HCT116 (cell line): ENCODE results near the gene CNTN5. TPM values are rescaled to one million over a fixed set of nuclear protein-coding genes. Genes with fewer than 3 reads are reported as not detected.

Source experiments
- ATAC-seq: fragments of 200-7000 bp; cut with Tn5 transposase; 2 replicates; pipeline ENCODE4 v1.9.1; 2020; ENCODE audit warnings: mild to moderate bottlenecking, moderate library complexity
- BruUV-seq: library from RNA; stranded (reverse); fragments of 400-500 nt; replicated peaks from 2 replicates; lab custom pipeline; 2021; lab: Mats Ljungman, UMichigan
- CTCF ChIA-PET: fragments of 300-600 bp; sonication (Branson Sonifier 250); formaldehyde crosslinking; loops from one replicate; lab custom pipeline; 2021; ENCODE audit warnings: antibody characterized with exemption; lab: Charles Lee
- POLR2A ChIA-PET: fragments of 300-600, 350-600 bp; sonication (Branson Sonifier 250); formaldehyde crosslinking; loops from one replicate; lab custom pipeline; 2021; ENCODE audit warnings: antibody characterized with exemption; lab: Charles Lee
- RAD21 ChIA-PET, 2 experiments: fragments of 300-600 bp; sonication (Branson Sonifier 250); formaldehyde crosslinking; loops; one replicate each; lab custom pipeline; 2023; ENCODE audit warnings: low total read pairs in 2 of 2; ENCODE audit not compliant: uncharacterized antibody in 2 of 2, unreplicated experiment in 2 of 2, low non-redundant PET in 1 of 2; lab: Charles Lee
- DNase-seq: peaks from one replicate; pipeline ENCODE4 v3.0.0-alpha.2; 2010; ENCODE audit warnings: low read depth, low spot score
- H2AFZ ChIP-seq: fragments of 200-600 bp; shearing (Covaris generic), sonication (generic); 2 replicates; pipeline ENCODE4 v1.6.1; 2017; ENCODE audit warnings: low read depth, mixed run types, mixed read lengths, antibody characterized with exemption, low read length; ENCODE audit not compliant: poor library complexity, severe bottlenecking
- H3K27ac ChIP-seq: 2 replicates; pipeline ENCODE4 v1.5.1; 2012; ENCODE audit warnings: low read depth, low read length
- H3K27me3 ChIP-seq: fragments of 200-600 bp; sonication (generic); 2 replicates; pipeline ENCODE4 v1.6.1; 2016; ENCODE audit warnings: mixed run types, low read length, mixed read lengths; ENCODE audit not compliant: insufficient read depth
- H3K36me3 ChIP-seq, 2 experiments: fragments of 200-500 bp in 1 of 2; fragments of 200-600 bp in 1 of 2; sonication (Bioruptor generic) in 1 of 2; sonication (generic) in 1 of 2; 2 replicates each; pipeline versions ENCODE4 v1.5.1 to v1.6.1; 2014 to 2016; ENCODE audit warnings: low read length in 2 of 2, inconsistent platforms in 1 of 2, mixed read lengths in 1 of 2, mixed run types in 1 of 2; ENCODE audit not compliant: insufficient read depth in 2 of 2, control insufficient read depth in 1 of 2
- H3K4me1 ChIP-seq, 2 experiments: fragments of 200-600 bp in 1 of 2; sonication (generic) in 1 of 2; 2 replicates each; pipeline versions ENCODE4 v1.5.1 to v1.6.1; 2012 to 2017; ENCODE audit warnings: low read length in 2 of 2, inconsistent platforms in 1 of 2, mild to moderate bottlenecking in 1 of 2, mixed read lengths in 1 of 2, mixed run types in 1 of 2, moderate library complexity in 1 of 2; ENCODE audit not compliant: insufficient read depth in 2 of 2, control insufficient read depth in 1 of 2
- H3K4me2 ChIP-seq: fragments of 200-600 bp; sonication (generic); 2 replicates; pipeline ENCODE4 v1.6.1; 2017; ENCODE audit warnings: mixed run types, low read length, mixed read lengths
- H3K4me3 ChIP-seq, 2 experiments: fragments of 200-600 bp in 1 of 2; sonication (generic) in 1 of 2; replicated peaks in 1 of 2; 2 replicates each; pipeline ENCODE4 v1.5.1; 2011 to 2016; ENCODE audit warnings: low read length in 2 of 2, control low read depth in 1 of 2, low read depth in 1 of 2, mild to moderate bottlenecking in 1 of 2, mixed read lengths in 1 of 2, mixed run types in 1 of 2
- H3K79me2 ChIP-seq: fragments of 200-600 bp; sonication (generic); 2 replicates; pipeline ENCODE4 v1.6.1; 2017; ENCODE audit warnings: mild to moderate bottlenecking, mixed run types, low read length, moderate library complexity, mixed read lengths; ENCODE audit not compliant: insufficient read depth
- H3K9ac ChIP-seq: fragments of 200-600 bp; sonication (generic); 2 replicates; pipeline ENCODE4 v1.6.1; 2016; ENCODE audit warnings: low read length, mixed read lengths
- H3K9me2 ChIP-seq: fragments of 200-600 bp; sonication (generic), shearing (Covaris generic); 2 replicates; pipeline ENCODE4 v1.6.1; 2017; ENCODE audit warnings: mixed run types, mild to moderate bottlenecking, moderate library complexity; ENCODE audit not compliant: insufficient read depth
- H3K9me3 ChIP-seq, 2 experiments: fragments of 200-500 bp in 1 of 2; fragments of 200-600 bp in 1 of 2; sonication (Bioruptor generic) in 1 of 2; sonication (generic) in 1 of 2; 2 replicates each; pipeline ENCODE4 v1.6.1; 2014 to 2017; ENCODE audit warnings: low read length in 2 of 2, mixed read lengths in 2 of 2, inconsistent platforms in 1 of 2, low read depth in 1 of 2, mild to moderate bottlenecking in 1 of 2, mixed run types in 1 of 2, moderate library complexity in 1 of 2; ENCODE audit not compliant: control insufficient read depth in 1 of 2, insufficient read depth in 1 of 2
- H4K20me1 ChIP-seq: fragments of 200-600 bp; sonication (generic), shearing (Covaris generic); 2 replicates; pipeline ENCODE4 v1.6.1; 2017; ENCODE audit warnings: mixed run types, mild to moderate bottlenecking, moderate library complexity; ENCODE audit not compliant: insufficient read depth
- CTCF ChIP-seq, 3 experiments: fragments of 200-600 bp in 1 of 3; sonication (generic) in 1 of 3; IDR thresholded peaks in 2 of 3; conservative IDR thresholded peaks in 1 of 3; 2 replicates each; pipeline ENCODE4 v1.5.1; 2012 to 2017; ENCODE audit warnings: low read depth in 2 of 3, low read length in 2 of 3, antibody characterized with exemption in 1 of 3, borderline replicate concordance in 1 of 3, control low read depth in 1 of 3, mild to moderate bottlenecking in 1 of 3, mixed read lengths in 1 of 3, mixed run types in 1 of 3, moderate library complexity in 1 of 3; ENCODE audit not compliant: insufficient read depth in 1 of 3
- EGR1 ChIP-seq: IDR thresholded peaks from 2 replicates; pipeline ENCODE4 v1.6.1; 2012; ENCODE audit warnings: low read depth
- EZH2 ChIP-seq: fragments of 200-600 bp; sonication (generic); IDR thresholded peaks from 2 replicates; pipeline ENCODE4 v1.6.1; 2017; ENCODE audit warnings: antibody characterized with exemption, mixed run types
- EZH2phosphoT487 ChIP-seq: fragments of 200-600 bp; IDR thresholded peaks from 2 replicates; pipeline ENCODE4 v1.6.1; 2018; ENCODE audit warnings: antibody characterized with exemption, borderline replicate concordance
- FOSL1 ChIP-seq: IDR thresholded peaks from 2 replicates; pipeline ENCODE4 v1.6.1; 2012; ENCODE audit warnings: low read depth
- JUND ChIP-seq: IDR thresholded peaks from 2 replicates; pipeline ENCODE4 v1.6.1; 2012
- POLR2A ChIP-seq: IDR thresholded peaks from 2 replicates; pipeline ENCODE4 v1.7.0; 2011; ENCODE audit warnings: borderline replicate concordance; ENCODE audit not compliant: insufficient read depth, insufficient read length; ENCODE audit errors: extremely low read depth
- RAD21 ChIP-seq: IDR thresholded peaks from 2 replicates; pipeline ENCODE4 v1.6.1; 2012; ENCODE audit warnings: low read depth, mild to moderate bottlenecking
- SP1 ChIP-seq: IDR thresholded peaks from 2 replicates; pipeline ENCODE4 v1.6.1; 2012; ENCODE audit warnings: low read depth
- SRF ChIP-seq: IDR thresholded peaks from 2 replicates; pipeline ENCODE4 v1.6.1; 2012; ENCODE audit warnings: low read depth
- TCF7L2 ChIP-seq: IDR thresholded peaks from 2 replicates; pipeline ENCODE4 v1.7.0; 2011; ENCODE audit warnings: borderline replicate concordance, inconsistent platforms; ENCODE audit not compliant: insufficient read depth, insufficient read length; ENCODE audit errors: extremely low read depth
- YY1 ChIP-seq: IDR thresholded peaks from 2 replicates; pipeline ENCODE4 v1.6.1; 2011; ENCODE audit warnings: low read length, low read depth, moderate library complexity, mild to moderate bottlenecking; ENCODE audit not compliant: insufficient replicate concordance; ENCODE audit errors: extremely low read depth
- ZFX ChIP-seq: fragments of 450-650 bp; IDR thresholded peaks from 2 replicates; pipeline ENCODE4 v1.6.1; 2017
- intact Hi-C: fragments of 100-400 bp; cut with micrococcal nuclease; formaldehyde crosslinking; loops from 2 replicates; pipeline ENCODE4 v1.10.0; 2022
- total RNA-seq: library from RNA; stranded (reverse); gene quantifications from one replicate; pipeline ENCODE4 v1.2.1, GENCODE V29; 2021; ENCODE audit not compliant: unreplicated experiment
- TF ChIP-seq, protein P1 (sequence below): IDR thresholded peaks from 2 replicates; pipeline ENCODE4 v1.6.1; 2012
- TF ChIP-seq, protein P2 (sequence below): IDR thresholded peaks from 2 replicates; pipeline ENCODE4 v1.6.1; 2012; ENCODE audit warnings: low read depth

CNTN5 gene
- total RNA-seq, 1 experiment from 2014 or later: not detected

DNA sequence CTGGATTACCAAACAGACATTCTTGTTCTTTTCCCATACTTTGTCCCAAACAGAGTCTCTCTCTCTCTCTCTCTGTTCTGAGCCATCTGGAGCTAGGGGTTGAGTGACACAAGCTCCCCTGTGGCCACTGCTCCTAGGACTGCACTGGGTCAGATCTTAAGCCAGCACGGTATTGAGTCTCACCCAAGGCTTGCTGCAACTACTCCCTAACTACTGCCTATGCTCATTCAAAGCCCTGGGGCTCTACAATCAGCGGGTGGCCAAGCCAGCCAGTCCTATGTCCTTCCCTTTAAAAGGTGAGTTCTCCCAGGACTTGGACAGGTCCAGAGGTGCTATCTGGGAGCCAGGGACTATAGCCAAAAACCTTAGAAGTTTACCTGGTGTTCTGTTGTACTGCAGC lies 385.6 kb downstream of the CNTN5 start:
- H4K20me1 ChIP-seq: no peaks in the 10 kb centered on the region
- intact Hi-C loops: no loop called here
- CTCF ChIA-PET: no interaction called here
- H3K9me3 ChIP-seq: peaks cover 5 to 10% of the 10 kb centered on the region in 2 experiments; a peak in 2 of 4 replicates
- BruUV-seq: no TSS peak
- no peak overlapping the region for H3K4me3 ChIP-seq
- RAD21 ChIA-PET: no interaction called here
- no peaks in the 10 kb centered on the region for H3K4me1 ChIP-seq
- no peak for ATAC-seq
- H3K79me2 ChIP-seq: no peaks in the 10 kb centered on the region
- TF ChIP-seq JUND: no peak
- TF ChIP-seq ZFX: no peak
- TF ChIP-seq, protein P1, sequence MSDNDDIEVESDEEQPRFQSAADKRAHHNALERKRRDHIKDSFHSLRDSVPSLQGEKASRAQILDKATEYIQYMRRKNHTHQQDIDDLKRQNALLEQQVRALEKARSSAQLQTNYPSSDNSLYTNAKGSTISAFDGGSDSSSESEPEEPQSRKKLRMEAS: no peak
- no peak for TF ChIP-seq EZH2
- TF ChIP-seq POLR2A: no peak
- no peak for TF ChIP-seq EGR1
- no peak for TF ChIP-seq SP1
- no peak for TF ChIP-seq SRF
- TF ChIP-seq EZH2phosphoT487: no peak
- no peak for TF ChIP-seq TCF7L2
- H3K9ac ChIP-seq: no peak overlapping the region
- DNase-seq: no peak
- no peak overlapping the region for H2AFZ ChIP-seq
- H3K27ac ChIP-seq: no peak overlapping the region
- H3K27me3 ChIP-seq: no peaks in the 10 kb centered on the region
- POLR2A ChIA-PET: no interaction called here
- no peaks in the 10 kb centered on the region for H3K36me3 ChIP-seq
- no peak overlapping the region for H3K4me2 ChIP-seq
- no peaks in the 10 kb centered on the region for H3K9me2 ChIP-seq

GRCh38 chr11:99410636-99411035 lies 389.9 kb downstream of the CNTN5 start:
- Histone ChIP-seq H3K27ac (no peak overlapping the region), H4K20me1 (no peaks in the 10 kb centered on the region), H3K27me3 (no peaks in the 10 kb centered on the region), H3K9ac (no peak overlapping the region), H3K4me2 (no peak overlapping the region), H3K79me2 (no peaks in the 10 kb centered on the region), H3K4me1 (no peaks in the 10 kb centered on the region), H2AFZ (no peak overlapping the region), H3K36me3 (no peaks in the 10 kb centered on the region), H3K4me3 (no peak overlapping the region), H3K9me2 (no peaks in the 10 kb centered on the region)
- no TSS peak for BruUV-seq
- intact Hi-C loops: no loop called here
- DNase-seq: no peak
- RAD21 ChIA-PET: no interaction called here
- CTCF ChIA-PET: no interaction called here
- no peak for ATAC-seq
- TF ChIP-seq SRF: no peak
- TF ChIP-seq, protein P1: no peak
- TF ChIP-seq YY1: no peak
- no peak for TF ChIP-seq POLR2A
- TF ChIP-seq FOSL1: no peak
- TF ChIP-seq EZH2phosphoT487: no peak
- no peak for TF ChIP-seq RAD21
- TF ChIP-seq, protein P2, sequence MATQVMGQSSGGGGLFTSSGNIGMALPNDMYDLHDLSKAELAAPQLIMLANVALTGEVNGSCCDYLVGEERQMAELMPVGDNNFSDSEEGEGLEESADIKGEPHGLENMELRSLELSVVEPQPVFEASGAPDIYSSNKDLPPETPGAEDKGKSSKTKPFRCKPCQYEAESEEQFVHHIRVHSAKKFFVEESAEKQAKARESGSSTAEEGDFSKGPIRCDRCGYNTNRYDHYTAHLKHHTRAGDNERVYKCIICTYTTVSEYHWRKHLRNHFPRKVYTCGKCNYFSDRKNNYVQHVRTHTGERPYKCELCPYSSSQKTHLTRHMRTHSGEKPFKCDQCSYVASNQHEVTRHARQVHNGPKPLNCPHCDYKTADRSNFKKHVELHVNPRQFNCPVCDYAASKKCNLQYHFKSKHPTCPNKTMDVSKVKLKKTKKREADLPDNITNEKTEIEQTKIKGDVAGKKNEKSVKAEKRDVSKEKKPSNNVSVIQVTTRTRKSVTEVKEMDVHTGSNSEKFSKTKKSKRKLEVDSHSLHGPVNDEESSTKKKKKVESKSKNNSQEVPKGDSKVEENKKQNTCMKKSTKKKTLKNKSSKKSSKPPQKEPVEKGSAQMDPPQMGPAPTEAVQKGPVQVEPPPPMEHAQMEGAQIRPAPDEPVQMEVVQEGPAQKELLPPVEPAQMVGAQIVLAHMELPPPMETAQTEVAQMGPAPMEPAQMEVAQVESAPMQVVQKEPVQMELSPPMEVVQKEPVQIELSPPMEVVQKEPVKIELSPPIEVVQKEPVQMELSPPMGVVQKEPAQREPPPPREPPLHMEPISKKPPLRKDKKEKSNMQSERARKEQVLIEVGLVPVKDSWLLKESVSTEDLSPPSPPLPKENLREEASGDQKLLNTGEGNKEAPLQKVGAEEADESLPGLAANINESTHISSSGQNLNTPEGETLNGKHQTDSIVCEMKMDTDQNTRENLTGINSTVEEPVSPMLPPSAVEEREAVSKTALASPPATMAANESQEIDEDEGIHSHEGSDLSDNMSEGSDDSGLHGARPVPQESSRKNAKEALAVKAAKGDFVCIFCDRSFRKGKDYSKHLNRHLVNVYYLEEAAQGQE: no peak
- TF ChIP-seq TCF7L2: no peak
- TF ChIP-seq ZFX: no peak
- no peak for TF ChIP-seq CTCF (IDR thresholded peaks at IDR 0.05 in 2 of 3, conservative IDR thresholded peaks at IDR 0.05 in 1 of 3; ENCODE audit: borderline replicate concordance in 1 of 3, insufficient read depth in 1 of 3, low read depth in 2 of 3, low read length in 2 of 3)
- TF ChIP-seq, all 23 proteins: peak for 0
- POLR2A ChIA-PET: no interaction called here
- peaks cover 5 to 13% of the 10 kb centered on the region in 2 experiments; a peak in 2 of 4 replicates for H3K9me3 ChIP-seq
